ENCODE results near the gene CDYL2. TPM values are rescaled to one million over a fixed set of nuclear protein-coding genes. Genes with fewer than 3 reads are reported as not detected.

The CDYL2 gene
- total and polyA plus RNA-seq, 4 donors: 0.84 to 4.1 (median 2.3) TPM

GRCh38 chr16:80752541-80752940, 51.9 kb downstream of the CDYL2 start:
- H3K4me3 ChIP-seq (ENCODE audit: low read depth in 1 of 3, low read length in 3 of 3): no peak overlapping the region
- H3K9me3 ChIP-seq (ENCODE audit: control insufficient read depth in 4 of 4, low read length in 3 of 4): no peaks in the 10 kb centered on the region
- H3K4me1 ChIP-seq (ENCODE audit: control insufficient read depth in 4 of 4, insufficient read depth in 4 of 4, low read length in 3 of 4): peaks cover 0 to 9% (median 3%) of the 10 kb centered on the region in 4 donors
- H3K27ac ChIP-seq (ENCODE audit: low read depth in 1 of 2, low read length in 2 of 2): no peak overlapping the region
- H3K27me3 ChIP-seq (ENCODE audit: control insufficient read depth in 4 of 4, insufficient read depth in 4 of 4, low read length in 3 of 4): no peaks in the 10 kb centered on the region
- no peak overlapping the region for H3K9ac ChIP-seq (ENCODE audit: low read depth in 1 of 2, low read length in 2 of 2)
- H3K36me3 ChIP-seq (ENCODE audit: control insufficient read depth in 4 of 4, insufficient read depth in 3 of 4, low read depth in 1 of 4, low read length in 3 of 4): no peaks in the 10 kb centered on the region
- no peak for TF ChIP-seq JUND (IDR thresholded peaks at IDR 0.05)
- TF ChIP-seq CTCF (IDR thresholded peaks at IDR 0.05; ENCODE audit: low read depth, low read length, missing input control): no peak
- no peak for TF ChIP-seq FOXA1 (IDR thresholded peaks at IDR 0.05)
- TF ChIP-seq HNF4G (IDR thresholded peaks at IDR 0.05): no peak
- no peak for TF ChIP-seq NR2F2 (IDR thresholded peaks at IDR 0.05)
- TF ChIP-seq TAF1 (conservative IDR thresholded peaks at IDR 0.05): no peak
- TF ChIP-seq YY1 (IDR thresholded peaks at IDR 0.05): no peak
- no peak for TF ChIP-seq FOXA2 (IDR thresholded peaks at IDR 0.05)
- WGBS: 88% methylated on average over 2 of the region's 2 CpGs
- DNase-seq (ENCODE audit: low spot score): no peak

GRCh38 chr16:80751167-80751566, 53.2 kb downstream of the CDYL2 start:
- WGBS: 39% methylated on average over 3 of the region's 3 CpGs
- Histone ChIP-seq H3K4me3 (ENCODE audit: low read depth in 1 of 3, low read length in 3 of 3) (no peak overlapping the region), H3K9ac (ENCODE audit: low read depth in 1 of 2, low read length in 2 of 2) (no peak overlapping the region), H3K4me1 (ENCODE audit: control insufficient read depth in 4 of 4, insufficient read depth in 4 of 4, low read length in 3 of 4) (peaks cover 0 to 9% (median 3%) of the 10 kb centered on the region in 4 donors), H3K27ac (ENCODE audit: low read depth in 1 of 2, low read length in 2 of 2) (no peak overlapping the region), H3K9me3 (ENCODE audit: control insufficient read depth in 4 of 4, low read length in 3 of 4) (no peaks in the 10 kb centered on the region), H3K27me3 (ENCODE audit: control insufficient read depth in 4 of 4, insufficient read depth in 4 of 4, low read length in 3 of 4) (no peaks in the 10 kb centered on the region), H3K36me3 (ENCODE audit: control insufficient read depth in 4 of 4, insufficient read depth in 3 of 4, low read depth in 1 of 4, low read length in 3 of 4) (no peaks in the 10 kb centered on the region)
- DNase-seq (ENCODE audit: low spot score): no peak
- TF ChIP-seq CTCF (IDR thresholded peaks at IDR 0.05; ENCODE audit: low read depth, low read length, missing input control): no peak
- TF ChIP-seq HNF4A (conservative IDR thresholded peaks at IDR 0.05): no peak
- no peak for TF ChIP-seq SP1 (IDR thresholded peaks at IDR 0.05)
- TF ChIP-seq FOXA1 (IDR thresholded peaks at IDR 0.05): no peak
- TF ChIP-seq JUND (IDR thresholded peaks at IDR 0.05): no peak
- TF ChIP-seq ATF3 (IDR thresholded peaks at IDR 0.05): no peak
- TF ChIP-seq RAD21 (IDR thresholded peaks at IDR 0.05): no peak
- TF ChIP-seq GABPA (IDR thresholded peaks at IDR 0.05 in 1 of 2, conservative IDR thresholded peaks at IDR 0.05 in 1 of 2): no peak
- TF ChIP-seq YY1 (IDR thresholded peaks at IDR 0.05): no peak
- TF ChIP-seq NR2F2 (IDR thresholded peaks at IDR 0.05): no peak
- no peak for TF ChIP-seq REST (IDR thresholded peaks at IDR 0.05)
- no peak for TF ChIP-seq TAF1 (conservative IDR thresholded peaks at IDR 0.05)
- TF ChIP-seq MAX (IDR thresholded peaks at IDR 0.05): no peak
- no peak for TF ChIP-seq RXRA (IDR thresholded peaks at IDR 0.05)
- no peak for TF ChIP-seq ZBTB33 (IDR thresholded peaks at IDR 0.05)

Measured in liver (tissue), 9 donors.